Nephron (organoid): Measurements from ENCODE around the gene DFFB.

Experiments
- H3K27ac Mint-ChIP-seq, 3 experiments: 2 replicates each; pipeline ENCODE4 v1.8.0; 2020; ENCODE audit warnings: mixed read lengths in 3 of 3, mild to moderate bottlenecking in 2 of 3, moderate library complexity in 1 of 3
- H3K27me3 Mint-ChIP-seq: 2 replicates; pipeline ENCODE4 v1.8.0; 2021; ENCODE audit warnings: low read depth, mild to moderate bottlenecking, moderate library complexity, mixed read lengths
- H3K36me3 Mint-ChIP-seq: 2 replicates; pipeline ENCODE4 v1.8.0; 2020; ENCODE audit warnings: low read depth, mixed read lengths
- H3K4me1 Mint-ChIP-seq: 2 replicates; pipeline ENCODE4 v1.8.0; 2020; ENCODE audit warnings: mixed read lengths
- H3K4me3 Mint-ChIP-seq, 3 experiments: 2 replicates each; pipeline ENCODE4 v1.8.0; 2020; ENCODE audit warnings: mild to moderate bottlenecking in 3 of 3, mixed read lengths in 3 of 3, moderate library complexity in 2 of 3
- H3K9me3 Mint-ChIP-seq: 2 replicates; pipeline ENCODE4 v1.8.0; 2020; ENCODE audit warnings: mixed read lengths
- TF ChIP-seq, protein P1 (sequence below), 3 experiments: fragments of 200-600 bp; sonication (generic); IDR thresholded peaks; one replicate each; pipeline ENCODE4 v1.5.0; 2021; ENCODE audit warnings: antibody characterized with exemption in 3 of 3; ENCODE audit not compliant: unreplicated experiment in 3 of 3

DFFB gene

DNA sequence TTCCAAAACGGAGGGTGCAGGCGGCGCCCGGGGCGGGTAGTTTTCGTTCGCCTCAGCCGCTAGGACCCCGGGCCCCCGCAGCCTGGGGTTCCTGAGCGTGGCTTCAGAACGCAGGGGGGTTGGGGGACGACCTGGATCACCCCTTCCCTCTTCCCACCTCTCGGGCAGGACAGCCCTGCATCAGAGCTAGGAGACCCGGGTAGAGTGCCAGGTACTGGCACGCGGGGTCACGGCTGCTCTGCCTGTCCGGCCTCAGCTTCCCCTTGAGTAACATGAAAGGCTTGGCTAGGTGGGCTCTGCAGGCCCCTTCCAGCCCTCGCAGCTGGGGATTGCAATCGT lies 484 bp downstream of the DFFB start:
- Mint-ChIP-seq H3K4me1 (peaks cover 10% of the 10 kb centered on the region), H3K9me3 (no peaks in the 10 kb centered on the region), H3K27ac (no peak overlapping the region), H3K36me3 (peaks cover 12% of the 10 kb centered on the region), H3K4me3 (peak overlapping the region; percentile 96 to 99 (median 97)), H3K27me3 (no peaks in the 10 kb centered on the region)
- TF ChIP-seq, protein P1, sequence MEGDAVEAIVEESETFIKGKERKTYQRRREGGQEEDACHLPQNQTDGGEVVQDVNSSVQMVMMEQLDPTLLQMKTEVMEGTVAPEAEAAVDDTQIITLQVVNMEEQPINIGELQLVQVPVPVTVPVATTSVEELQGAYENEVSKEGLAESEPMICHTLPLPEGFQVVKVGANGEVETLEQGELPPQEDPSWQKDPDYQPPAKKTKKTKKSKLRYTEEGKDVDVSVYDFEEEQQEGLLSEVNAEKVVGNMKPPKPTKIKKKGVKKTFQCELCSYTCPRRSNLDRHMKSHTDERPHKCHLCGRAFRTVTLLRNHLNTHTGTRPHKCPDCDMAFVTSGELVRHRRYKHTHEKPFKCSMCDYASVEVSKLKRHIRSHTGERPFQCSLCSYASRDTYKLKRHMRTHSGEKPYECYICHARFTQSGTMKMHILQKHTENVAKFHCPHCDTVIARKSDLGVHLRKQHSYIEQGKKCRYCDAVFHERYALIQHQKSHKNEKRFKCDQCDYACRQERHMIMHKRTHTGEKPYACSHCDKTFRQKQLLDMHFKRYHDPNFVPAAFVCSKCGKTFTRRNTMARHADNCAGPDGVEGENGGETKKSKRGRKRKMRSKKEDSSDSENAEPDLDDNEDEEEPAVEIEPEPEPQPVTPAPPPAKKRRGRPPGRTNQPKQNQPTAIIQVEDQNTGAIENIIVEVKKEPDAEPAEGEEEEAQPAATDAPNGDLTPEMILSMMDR (IDR thresholded peaks at IDR 0.05; ENCODE audit: unreplicated experiment in 3 of 3), result no peak

DNA sequence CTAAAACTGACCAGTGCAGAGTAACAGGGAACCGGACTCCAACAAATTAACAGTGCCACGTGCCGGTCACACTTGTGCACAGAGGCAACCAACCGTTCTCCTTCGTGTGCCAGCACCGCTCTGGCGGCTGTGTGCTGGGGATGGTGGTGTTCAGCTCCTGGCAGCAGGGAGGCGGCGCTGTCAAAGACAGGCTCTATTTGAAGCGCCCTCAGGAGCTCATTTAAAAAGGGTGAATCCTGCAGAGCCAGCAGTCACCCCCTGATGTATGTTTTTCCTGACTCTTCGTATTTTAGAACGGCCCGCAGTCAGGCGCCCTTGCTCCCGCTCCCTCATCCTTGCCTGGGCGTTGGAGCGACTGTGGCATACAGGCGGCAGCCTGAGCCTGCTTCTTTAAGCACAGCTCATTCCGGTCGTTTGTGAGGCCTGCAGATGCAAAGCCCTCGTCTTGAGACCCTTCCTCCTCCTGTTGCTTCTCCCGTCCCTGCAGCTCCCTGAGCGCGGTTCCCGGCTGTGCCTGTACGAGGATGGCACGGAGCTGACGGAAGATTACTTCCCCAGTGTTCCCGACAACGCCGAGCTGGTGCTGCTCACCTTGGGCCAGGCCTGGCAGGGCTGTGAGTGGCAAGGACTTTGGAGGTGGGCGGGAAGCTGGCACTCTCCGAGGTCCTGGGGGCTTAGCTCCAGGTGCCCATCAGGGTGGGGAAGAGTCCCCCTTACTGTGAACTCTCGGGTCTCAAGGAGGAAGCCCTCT lies 1.1 kb downstream of the DFFB start:
- H3K4me1 Mint-ChIP-seq, result peaks cover 4% of the 10 kb centered on the region
- H3K9me3 Mint-ChIP-seq, result no peaks in the 10 kb centered on the region
- peak overlapping the region; percentile 96 to 99 (median 97) for H3K4me3 Mint-ChIP-seq
- TF ChIP-seq, protein P1 (IDR thresholded peaks at IDR 0.05; ENCODE audit: unreplicated experiment in 3 of 3), result no peak
- no peaks in the 10 kb centered on the region for H3K27me3 Mint-ChIP-seq
- peaks cover 13% of the 10 kb centered on the region for H3K36me3 Mint-ChIP-seq
- H3K27ac Mint-ChIP-seq, result no peak overlapping the region

DNA sequence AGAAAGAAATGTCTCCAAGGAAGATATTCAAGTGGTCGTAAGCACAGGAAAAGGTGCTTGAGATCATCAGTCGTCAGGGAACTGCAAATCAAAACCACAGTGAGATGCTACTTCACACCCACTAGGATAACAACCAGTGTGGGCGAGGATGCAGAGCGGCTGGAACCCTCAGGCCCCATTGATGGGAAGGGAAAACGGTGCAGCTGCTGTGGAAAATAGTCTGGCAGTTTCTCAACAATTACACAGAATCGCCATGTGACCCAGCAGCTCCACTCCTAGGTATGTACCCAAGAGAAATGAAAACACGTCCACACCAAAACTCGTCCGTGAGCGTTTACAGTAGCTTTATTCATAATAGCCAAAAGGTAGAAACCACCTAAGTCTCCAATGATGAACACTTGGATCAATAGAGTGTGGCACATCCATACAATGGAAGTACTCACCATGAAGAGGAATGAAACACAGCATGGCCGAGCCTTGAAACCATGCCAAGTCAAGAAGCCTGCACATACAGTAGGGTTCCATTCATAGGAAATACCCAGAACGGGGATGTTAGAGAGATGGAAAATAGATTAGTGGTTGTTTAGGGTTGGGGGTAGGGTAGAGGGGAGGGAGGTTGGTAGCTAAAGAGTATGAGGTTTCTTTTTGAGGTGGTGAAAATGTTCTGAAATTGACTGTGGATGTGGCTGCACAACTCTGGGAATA lies 6.1 kb downstream of the DFFB start:
- H3K9me3 Mint-ChIP-seq, result no peaks in the 10 kb centered on the region
- H3K36me3 Mint-ChIP-seq, result peaks cover 32% of the 10 kb centered on the region
- no peaks in the 10 kb centered on the region for H3K4me1 Mint-ChIP-seq
- peaks cover 4% of the 10 kb centered on the region for H3K27me3 Mint-ChIP-seq
- H3K27ac Mint-ChIP-seq, result no peak overlapping the region
- H3K4me3 Mint-ChIP-seq, result no peak overlapping the region
- TF ChIP-seq, protein P1 (IDR thresholded peaks at IDR 0.05; ENCODE audit: unreplicated experiment in 3 of 3), result no peak

DNA sequence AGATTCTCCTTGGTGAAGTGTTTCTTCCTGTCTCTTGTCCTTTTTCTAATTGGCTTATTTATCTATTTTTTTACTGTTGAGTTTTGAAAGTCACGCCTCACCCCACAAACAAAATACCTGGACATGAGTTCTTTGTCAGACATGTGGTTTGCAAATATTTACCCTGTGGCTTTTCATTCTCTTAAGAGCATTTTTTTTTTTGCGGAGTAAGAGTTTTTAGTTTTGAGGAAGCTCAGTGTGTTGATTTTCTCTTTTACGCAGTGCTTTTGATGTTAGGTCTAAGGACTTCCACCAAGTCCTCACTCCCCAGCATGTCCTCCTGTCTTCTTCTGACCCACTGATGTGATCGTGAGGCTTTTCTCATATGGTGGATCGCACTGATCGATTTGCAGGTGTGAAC lies 7.6 kb downstream of the DFFB start:
- peaks cover 38% of the 10 kb centered on the region for H3K36me3 Mint-ChIP-seq
- H3K27me3 Mint-ChIP-seq, result peaks cover 4% of the 10 kb centered on the region

DNA sequence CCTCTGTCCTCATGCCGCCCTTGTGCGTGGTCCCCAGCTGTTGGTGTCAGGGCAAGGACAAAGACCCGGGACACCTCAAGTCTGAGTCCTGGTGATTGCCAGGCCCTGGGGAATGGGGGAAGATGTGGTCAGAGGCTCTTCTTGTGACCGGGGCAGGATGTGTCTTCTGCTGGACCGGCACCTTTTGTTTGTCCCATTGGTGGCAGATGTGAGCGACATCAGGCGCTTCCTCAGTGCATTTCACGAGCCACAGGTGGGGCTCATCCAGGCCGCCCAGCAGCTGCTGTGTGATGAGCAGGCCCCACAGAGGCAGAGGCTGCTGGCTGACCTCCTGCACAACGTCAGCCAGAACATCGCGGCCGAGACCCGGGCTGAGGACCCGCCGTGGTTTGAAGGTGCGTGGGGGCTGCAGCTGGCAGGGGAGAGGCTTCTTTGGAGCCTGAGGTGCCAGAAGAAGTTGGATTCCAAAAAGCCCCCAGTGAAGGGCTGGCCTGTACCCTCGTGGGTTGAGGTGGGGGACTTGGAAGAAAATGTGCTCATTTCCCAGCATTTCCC lies 8.4 kb downstream of the DFFB start:
- Mint-ChIP-seq H3K27ac (no peak overlapping the region), H3K4me3 (no peak overlapping the region), H3K27me3 (peaks cover 4% of the 10 kb centered on the region), H3K4me1 (no peaks in the 10 kb centered on the region), H3K36me3 (peaks cover 43% of the 10 kb centered on the region), H3K9me3 (no peaks in the 10 kb centered on the region)
- TF ChIP-seq, protein P1 (IDR thresholded peaks at IDR 0.05; ENCODE audit: unreplicated experiment in 3 of 3), result no peak

More for the DNA sequence above, 7.6 kb downstream of the DFFB start:
- Mint-ChIP-seq H3K27ac (no peak overlapping the region), H3K9me3 (no peaks in the 10 kb centered on the region), H3K4me3 (no peak overlapping the region), H3K4me1 (no peaks in the 10 kb centered on the region)
- TF ChIP-seq, protein P1 (IDR thresholded peaks at IDR 0.05; ENCODE audit: unreplicated experiment in 3 of 3), result no peak
